Measurements from ENCODE around the gene LYPD3. TPM values are rescaled to one million over a fixed set of nuclear protein-coding genes. Genes with fewer than 3 reads are reported as not detected.

Gene LYPD3
- total and polyA plus RNA-seq, 2 experiments from 2014 or later = 3.3 to 4.6 TPM

DNA sequence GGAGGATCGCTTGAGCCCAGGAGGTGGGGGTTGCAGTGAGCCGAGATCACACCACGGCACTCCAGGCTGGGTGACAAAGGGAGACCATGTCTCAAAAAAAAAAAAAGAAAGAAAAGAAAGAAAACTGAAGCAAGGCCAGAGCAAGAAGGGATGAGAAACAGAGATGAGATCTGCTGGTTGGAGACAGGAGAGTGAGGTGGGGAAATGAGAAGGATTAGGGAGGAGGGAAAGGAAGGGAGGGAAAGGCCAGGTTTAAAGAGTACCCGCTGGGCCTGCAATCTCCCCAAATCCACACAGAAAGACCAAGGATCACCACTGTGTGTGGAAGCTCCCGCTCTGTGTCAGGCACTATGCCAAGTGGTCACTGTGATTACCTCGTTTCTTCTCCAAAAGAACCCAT, 16.3 kb upstream of the LYPD3 start (continued):
- TF ChIP-seq, protein P1, sequence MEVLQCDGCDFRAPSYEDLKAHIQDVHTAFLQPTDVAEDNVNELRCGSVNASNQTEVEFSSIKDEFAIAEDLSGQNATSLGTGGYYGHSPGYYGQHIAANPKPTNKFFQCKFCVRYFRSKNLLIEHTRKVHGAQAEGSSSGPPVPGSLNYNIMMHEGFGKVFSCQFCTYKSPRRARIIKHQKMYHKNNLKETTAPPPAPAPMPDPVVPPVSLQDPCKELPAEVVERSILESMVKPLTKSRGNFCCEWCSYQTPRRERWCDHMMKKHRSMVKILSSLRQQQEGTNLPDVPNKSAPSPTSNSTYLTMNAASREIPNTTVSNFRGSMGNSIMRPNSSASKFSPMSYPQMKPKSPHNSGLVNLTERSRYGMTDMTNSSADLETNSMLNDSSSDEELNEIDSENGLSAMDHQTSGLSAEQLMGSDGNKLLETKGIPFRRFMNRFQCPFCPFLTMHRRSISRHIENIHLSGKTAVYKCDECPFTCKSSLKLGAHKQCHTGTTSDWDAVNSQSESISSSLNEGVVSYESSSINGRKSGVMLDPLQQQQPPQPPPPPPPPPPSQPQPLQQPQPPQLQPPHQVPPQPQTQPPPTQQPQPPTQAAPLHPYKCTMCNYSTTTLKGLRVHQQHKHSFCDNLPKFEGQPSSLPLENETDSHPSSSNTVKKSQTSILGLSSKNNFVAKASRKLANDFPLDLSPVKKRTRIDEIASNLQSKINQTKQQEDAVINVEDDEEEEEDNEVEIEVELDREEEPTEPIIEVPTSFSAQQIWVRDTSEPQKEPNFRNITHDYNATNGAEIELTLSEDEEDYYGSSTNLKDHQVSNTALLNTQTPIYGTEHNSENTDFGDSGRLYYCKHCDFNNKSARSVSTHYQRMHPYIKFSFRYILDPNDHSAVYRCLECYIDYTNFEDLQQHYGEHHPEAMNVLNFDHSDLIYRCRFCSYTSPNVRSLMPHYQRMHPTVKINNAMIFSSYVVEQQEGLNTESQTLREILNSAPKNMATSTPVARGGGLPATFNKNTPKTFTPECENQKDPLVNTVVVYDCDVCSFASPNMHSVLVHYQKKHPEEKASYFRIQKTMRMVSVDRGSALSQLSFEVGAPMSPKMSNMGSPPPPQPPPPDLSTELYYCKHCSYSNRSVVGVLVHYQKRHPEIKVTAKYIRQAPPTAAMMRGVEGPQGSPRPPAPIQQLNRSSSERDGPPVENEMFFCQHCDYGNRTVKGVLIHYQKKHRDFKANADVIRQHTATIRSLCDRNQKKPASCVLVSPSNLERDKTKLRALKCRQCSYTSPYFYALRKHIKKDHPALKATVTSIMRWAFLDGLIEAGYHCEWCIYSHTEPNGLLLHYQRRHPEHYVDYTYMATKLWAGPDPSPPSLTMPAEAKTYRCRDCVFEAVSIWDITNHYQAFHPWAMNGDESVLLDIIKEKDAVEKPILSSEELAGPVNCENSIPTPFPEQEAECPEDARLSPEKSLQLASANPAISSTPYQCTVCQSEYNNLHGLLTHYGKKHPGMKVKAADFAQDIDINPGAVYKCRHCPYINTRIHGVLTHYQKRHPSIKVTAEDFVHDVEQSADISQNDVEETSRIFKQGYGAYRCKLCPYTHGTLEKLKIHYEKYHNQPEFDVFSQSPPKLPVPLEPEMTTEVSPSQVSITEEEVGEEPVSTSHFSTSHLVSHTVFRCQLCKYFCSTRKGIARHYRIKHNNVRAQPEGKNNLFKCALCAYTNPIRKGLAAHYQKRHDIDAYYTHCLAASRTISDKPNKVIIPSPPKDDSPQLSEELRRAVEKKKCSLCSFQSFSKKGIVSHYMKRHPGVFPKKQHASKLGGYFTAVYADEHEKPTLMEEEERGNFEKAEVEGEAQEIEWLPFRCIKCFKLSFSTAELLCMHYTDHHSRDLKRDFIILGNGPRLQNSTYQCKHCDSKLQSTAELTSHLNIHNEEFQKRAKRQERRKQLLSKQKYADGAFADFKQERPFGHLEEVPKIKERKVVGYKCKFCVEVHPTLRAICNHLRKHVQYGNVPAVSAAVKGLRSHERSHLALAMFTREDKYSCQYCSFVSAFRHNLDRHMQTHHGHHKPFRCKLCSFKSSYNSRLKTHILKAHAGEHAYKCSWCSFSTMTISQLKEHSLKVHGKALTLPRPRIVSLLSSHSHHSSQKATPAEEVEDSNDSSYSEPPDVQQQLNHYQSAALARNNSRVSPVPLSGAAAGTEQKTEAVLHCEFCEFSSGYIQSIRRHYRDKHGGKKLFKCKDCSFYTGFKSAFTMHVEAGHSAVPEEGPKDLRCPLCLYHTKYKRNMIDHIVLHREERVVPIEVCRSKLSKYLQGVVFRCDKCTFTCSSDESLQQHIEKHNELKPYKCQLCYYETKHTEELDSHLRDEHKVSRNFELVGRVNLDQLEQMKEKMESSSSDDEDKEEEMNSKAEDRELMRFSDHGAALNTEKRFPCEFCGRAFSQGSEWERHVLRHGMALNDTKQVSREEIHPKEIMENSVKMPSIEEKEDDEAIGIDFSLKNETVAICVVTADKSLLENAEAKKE (CRISPR knock-in tag; IDR thresholded peaks at IDR 0.05) = no peak

DNA sequence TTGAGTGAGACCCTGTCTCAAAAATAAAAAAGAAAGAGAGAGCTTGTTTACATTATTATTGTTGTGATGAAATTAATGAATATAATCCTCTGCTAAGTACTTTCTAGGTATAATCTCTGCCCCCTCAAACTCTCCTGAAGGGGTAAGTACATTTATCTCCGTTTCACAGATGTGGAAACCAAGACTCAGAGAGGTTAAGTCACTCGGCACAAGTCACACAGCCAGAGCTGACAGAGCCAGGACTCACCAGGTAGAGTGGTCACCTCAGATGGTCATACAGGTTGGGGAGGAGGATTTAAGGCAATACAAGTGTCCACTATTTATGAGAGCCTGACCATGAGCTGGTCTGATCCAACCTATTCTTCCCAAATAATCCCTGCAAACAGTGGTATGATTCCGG, 15.2 kb upstream of the LYPD3 start:
- H2AFZ ChIP-seq = no peak overlapping the region
- Mint-ChIP-seq H3K27ac (no peak overlapping the region), H3K4me1 (peaks cover under 1% of the 10 kb centered on the region; the same call in 2 of the 3 replicates), H3K36me3 (ENCODE audit: low read depth) (no peaks in the 10 kb centered on the region), H3K27me3 (ENCODE audit: insufficient read depth, low read depth, poor library complexity) (peaks cover 3% of the 10 kb centered on the region), H3K9me3 (no peaks in the 10 kb centered on the region), H3K4me3 (no peak overlapping the region; the same call in 2 of the 3 replicates)
- H3K79me2 ChIP-seq (replicated peaks; ENCODE audit: insufficient read depth) = no peaks in the 10 kb centered on the region
- DNase-seq (ENCODE audit: low spot score) = no peak
- H3K4me1 ChIP-seq (ENCODE audit: insufficient read depth) = peaks cover 6% of the 10 kb centered on the region; the same call in 1 of the 2 replicates
- no peaks in the 10 kb centered on the region for H3K36me3 ChIP-seq (ENCODE audit: insufficient read depth)
- H3K27ac ChIP-seq (ENCODE audit: low read depth) = no peak overlapping the region
- no peaks in the 10 kb centered on the region for H4K20me1 ChIP-seq (replicated peaks; ENCODE audit: insufficient read depth)
- H3K27me3 ChIP-seq (ENCODE audit: insufficient read depth) = no peaks in the 10 kb centered on the region
- no peaks in the 10 kb centered on the region for H3K9me2 ChIP-seq (ENCODE audit: insufficient read depth)
- ATAC-seq = no peak
- no peak overlapping the region for H3K4me2 ChIP-seq
- H3F3A ChIP-seq (replicated peaks; ENCODE audit: low read depth) = 0 out of 2 replicates have a peak, but pooled peaks cover 4% of the 10 kb centered on the region
- H3K4me3 ChIP-seq = no peak overlapping the region
- no peak for TF ChIP-seq JUNB (IDR thresholded peaks at IDR 0.05; ENCODE audit: unreplicated experiment)

DNA sequence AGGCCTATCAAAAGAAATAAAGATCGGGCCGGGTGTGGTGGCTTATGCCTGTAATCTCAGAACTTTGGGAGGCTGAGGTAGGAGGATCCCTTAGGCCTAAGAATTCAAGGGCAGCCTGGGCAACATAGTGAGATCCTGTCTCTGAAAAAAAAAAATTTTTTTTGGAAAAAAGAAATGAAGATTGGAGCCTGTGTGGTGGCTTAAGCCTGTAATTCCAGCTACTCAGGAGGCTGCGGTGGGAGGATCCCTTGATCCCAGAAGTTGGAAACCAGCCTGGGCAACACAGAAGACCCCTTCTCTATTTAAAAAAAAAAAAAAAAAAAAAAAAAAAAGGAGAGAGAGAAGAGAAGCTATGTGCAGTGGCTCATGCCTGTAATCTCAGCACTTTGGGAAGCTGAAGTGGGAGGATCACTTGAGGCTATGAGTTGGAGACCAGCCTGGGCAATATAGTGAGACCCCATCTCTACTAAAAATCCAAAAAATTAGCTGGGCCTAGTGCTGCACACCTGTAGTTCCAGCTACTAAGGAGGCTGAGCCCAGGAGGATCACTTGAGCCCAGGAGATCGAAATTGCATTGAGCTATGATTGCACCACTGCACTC, 14.7 kb upstream of the LYPD3 start:
- H3K79me2 ChIP-seq (replicated peaks; ENCODE audit: insufficient read depth) = no peaks in the 10 kb centered on the region
- H3K9me3 Mint-ChIP-seq = no peaks in the 10 kb centered on the region
- H3K36me3 Mint-ChIP-seq (ENCODE audit: low read depth) = no peaks in the 10 kb centered on the region
- peaks cover 4% of the 10 kb centered on the region; the same call in 2 of the 3 replicates for H3K4me1 Mint-ChIP-seq
- no peak overlapping the region for H3K4me3 ChIP-seq
- H3K27ac ChIP-seq (ENCODE audit: low read depth) = no peak overlapping the region
- no peak for DNase-seq (ENCODE audit: low spot score)
- peaks cover 6% of the 10 kb centered on the region; the same call in 1 of the 2 replicates for H3K4me1 ChIP-seq (ENCODE audit: insufficient read depth)
- peaks cover 3% of the 10 kb centered on the region for H3K27me3 Mint-ChIP-seq (ENCODE audit: insufficient read depth, low read depth, poor library complexity)
- H3K27me3 ChIP-seq (ENCODE audit: insufficient read depth) = no peaks in the 10 kb centered on the region
- H3K9me2 ChIP-seq (ENCODE audit: insufficient read depth) = no peaks in the 10 kb centered on the region
- H3K27ac Mint-ChIP-seq = no peak overlapping the region
- no peak overlapping the region for H3K4me2 ChIP-seq
- 0 out of 2 replicates have a peak, but pooled peaks cover 4% of the 10 kb centered on the region for H3F3A ChIP-seq (replicated peaks; ENCODE audit: low read depth)
- ATAC-seq = no peak
- H4K20me1 ChIP-seq (replicated peaks; ENCODE audit: insufficient read depth) = no peaks in the 10 kb centered on the region
- H2AFZ ChIP-seq = no peak overlapping the region
- H3K36me3 ChIP-seq (ENCODE audit: insufficient read depth) = no peaks in the 10 kb centered on the region
- H3K4me3 Mint-ChIP-seq = no peak overlapping the region
- TF ChIP-seq NANOG (IDR thresholded peaks at IDR 0.05; ENCODE audit: borderline replicate concordance) = no peak
- TF ChIP-seq EZH2 (IDR thresholded peaks at IDR 0.05; ENCODE audit: low read depth, unreplicated experiment) = no peak
- TF ChIP-seq ZNF331 (CRISPR knock-in tag; IDR thresholded peaks at IDR 0.05; ENCODE audit: low read depth) = no peak
- no peak for TF ChIP-seq EZH2phosphoT487 (IDR thresholded peaks at IDR 0.05; ENCODE audit: unreplicated experiment)
- TF ChIP-seq POLR2AphosphoS5 (IDR thresholded peaks at IDR 0.05; ENCODE audit: low read depth) = no peak
- TF ChIP-seq CREB1 (CRISPR knock-in tag; IDR thresholded peaks at IDR 0.05; ENCODE audit: low read depth) = no peak
- TF ChIP-seq JUNB (IDR thresholded peaks at IDR 0.05; ENCODE audit: unreplicated experiment) = no peak
- TF ChIP-seq, protein P2, sequence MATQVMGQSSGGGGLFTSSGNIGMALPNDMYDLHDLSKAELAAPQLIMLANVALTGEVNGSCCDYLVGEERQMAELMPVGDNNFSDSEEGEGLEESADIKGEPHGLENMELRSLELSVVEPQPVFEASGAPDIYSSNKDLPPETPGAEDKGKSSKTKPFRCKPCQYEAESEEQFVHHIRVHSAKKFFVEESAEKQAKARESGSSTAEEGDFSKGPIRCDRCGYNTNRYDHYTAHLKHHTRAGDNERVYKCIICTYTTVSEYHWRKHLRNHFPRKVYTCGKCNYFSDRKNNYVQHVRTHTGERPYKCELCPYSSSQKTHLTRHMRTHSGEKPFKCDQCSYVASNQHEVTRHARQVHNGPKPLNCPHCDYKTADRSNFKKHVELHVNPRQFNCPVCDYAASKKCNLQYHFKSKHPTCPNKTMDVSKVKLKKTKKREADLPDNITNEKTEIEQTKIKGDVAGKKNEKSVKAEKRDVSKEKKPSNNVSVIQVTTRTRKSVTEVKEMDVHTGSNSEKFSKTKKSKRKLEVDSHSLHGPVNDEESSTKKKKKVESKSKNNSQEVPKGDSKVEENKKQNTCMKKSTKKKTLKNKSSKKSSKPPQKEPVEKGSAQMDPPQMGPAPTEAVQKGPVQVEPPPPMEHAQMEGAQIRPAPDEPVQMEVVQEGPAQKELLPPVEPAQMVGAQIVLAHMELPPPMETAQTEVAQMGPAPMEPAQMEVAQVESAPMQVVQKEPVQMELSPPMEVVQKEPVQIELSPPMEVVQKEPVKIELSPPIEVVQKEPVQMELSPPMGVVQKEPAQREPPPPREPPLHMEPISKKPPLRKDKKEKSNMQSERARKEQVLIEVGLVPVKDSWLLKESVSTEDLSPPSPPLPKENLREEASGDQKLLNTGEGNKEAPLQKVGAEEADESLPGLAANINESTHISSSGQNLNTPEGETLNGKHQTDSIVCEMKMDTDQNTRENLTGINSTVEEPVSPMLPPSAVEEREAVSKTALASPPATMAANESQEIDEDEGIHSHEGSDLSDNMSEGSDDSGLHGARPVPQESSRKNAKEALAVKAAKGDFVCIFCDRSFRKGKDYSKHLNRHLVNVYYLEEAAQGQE (IDR thresholded peaks at IDR 0.05; ENCODE audit: unreplicated experiment) = no peak
